Common myeloid progenitor, CD34-positive (primary cell): ENCODE data around the gene A2M.

Experiments used
- CTCF ChIA-PET: fragments of 350-600 bp; sonication (Branson Sonifier 250); formaldehyde crosslinking; loops from one replicate; lab custom pipeline; 2021; ENCODE audit warnings: antibody characterized with exemption; lab: Charles Lee
- POLR2A ChIA-PET: fragments of 350-600 bp; sonication (Branson Sonifier 250); formaldehyde crosslinking; loops from one replicate; lab custom pipeline; 2021; ENCODE audit warnings: antibody characterized with exemption; lab: Charles Lee
- DNase-seq, 3 donors: peaks; one replicate each; pipeline versions ENCODE4 v3.0.0 to v3.0.0-alpha.2; 2013
- H3K27ac ChIP-seq, 2 experiments: 1 replicate in 1 of 2; 2 replicates in 1 of 2; pipeline ENCODE4 v1.7.0; 2013; ENCODE audit warnings: inconsistent platforms in 2 of 2, low read length in 2 of 2, mild to moderate bottlenecking in 2 of 2, low read depth in 1 of 2, moderate library complexity in 1 of 2; ENCODE audit not compliant: severe bottlenecking in 2 of 2, insufficient read depth in 1 of 2, poor library complexity in 1 of 2
- H3K27me3 ChIP-seq, 5 experiments: replicated peaks in 2 of 5; 1 replicate in 3 of 5; 2 replicates in 2 of 5; pipeline versions ENCODE4 v1.6.1 to v1.7.0; 2013; ENCODE audit warnings: low read length in 4 of 5, mild to moderate bottlenecking in 2 of 5, moderate library complexity in 2 of 5, inconsistent platforms in 1 of 5; ENCODE audit not compliant: insufficient read depth in 5 of 5, control insufficient read depth in 4 of 5
- H3K36me3 ChIP-seq, 4 experiments: 1 replicate in 2 of 4; 2 replicates in 2 of 4; pipeline versions ENCODE4 v1.6.1 to v1.7.0; 2013; ENCODE audit warnings: low read length in 3 of 4, control low read depth in 1 of 4, mild to moderate bottlenecking in 1 of 4; ENCODE audit not compliant: control insufficient read depth in 4 of 4, insufficient read depth in 4 of 4
- H3K4me1 ChIP-seq, 4 experiments: 1 replicate in 3 of 4; 2 replicates in 1 of 4; pipeline versions ENCODE4 v1.6.1 to v1.7.1; 2013; ENCODE audit warnings: low read length in 3 of 4, mild to moderate bottlenecking in 3 of 4, control low read depth in 1 of 4, inconsistent platforms in 1 of 4, moderate library complexity in 1 of 4; ENCODE audit not compliant: control insufficient read depth in 4 of 4, insufficient read depth in 4 of 4; ENCODE audit errors: control extremely low read depth in 1 of 4
- H3K4me3 ChIP-seq, 7 experiments: 1 replicate in 4 of 7; 2 replicates in 3 of 7; pipeline versions ENCODE4 v1.5.1 to v1.7.0; 2013; ENCODE audit warnings: mild to moderate bottlenecking in 7 of 7, low read length in 6 of 7, moderate library complexity in 6 of 7, inconsistent platforms in 2 of 7, low read depth in 2 of 7, control low read depth in 1 of 7; ENCODE audit not compliant: insufficient read depth in 4 of 7, control insufficient read depth in 1 of 7; ENCODE audit errors: extremely low read depth in 1 of 7
- H3K9me3 ChIP-seq, 5 experiments: 1 replicate in 4 of 5; 2 replicates in 1 of 5; pipeline versions ENCODE4 v1.6.1 to v1.7.1; 2013; ENCODE audit warnings: low read length in 4 of 5, mild to moderate bottlenecking in 2 of 5, inconsistent platforms in 1 of 5, low read depth in 1 of 5, moderate library complexity in 1 of 5; ENCODE audit not compliant: control insufficient read depth in 4 of 5, insufficient read depth in 2 of 5; ENCODE audit errors: control extremely low read depth in 1 of 5
- WGBS: methylation state at CpG from one replicate; pipeline ENCODE4 v1.1.5; 2013; ENCODE audit not compliant: insufficient coverage; 5-methylcytosine and 5-hydroxymethylcytosine counted together

Gene A2M

DNA sequence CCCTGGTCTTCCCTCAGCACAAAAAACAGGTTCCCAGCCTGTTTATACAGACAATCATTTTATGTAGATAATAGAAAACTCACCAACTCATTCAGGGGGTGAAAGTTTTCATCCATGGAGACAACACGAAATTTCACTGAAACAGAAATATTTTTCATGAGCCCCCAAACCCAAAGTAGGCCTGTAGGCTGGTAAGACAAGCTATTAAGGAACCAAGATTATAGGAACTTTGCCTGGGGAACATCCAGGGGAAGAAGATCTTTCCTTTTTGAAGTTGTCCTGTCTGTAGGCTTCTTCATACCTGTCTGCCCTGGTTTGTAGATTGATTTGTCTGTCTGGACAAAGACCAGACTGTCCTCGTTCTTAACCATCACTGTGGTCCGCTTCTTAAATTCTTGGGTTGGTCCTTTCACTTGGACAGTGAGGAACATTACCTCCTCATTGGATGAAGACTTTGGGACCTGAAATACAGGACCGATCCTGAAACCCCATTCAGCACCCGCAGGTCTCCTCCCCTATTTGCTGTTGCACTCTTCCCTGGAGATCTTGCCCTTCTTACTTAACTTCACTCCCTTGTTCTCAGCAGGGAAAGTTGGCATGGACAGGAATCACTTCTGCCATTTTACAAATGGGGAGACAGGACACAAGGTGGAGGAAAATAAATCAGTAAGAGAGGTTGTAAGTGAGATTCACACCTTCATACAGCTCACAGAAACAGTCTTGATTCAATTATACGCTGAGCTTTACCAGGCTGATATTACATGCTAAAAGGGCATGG is 3.5 kb downstream of the A2M start:
- CTCF ChIA-PET, result no interaction called here
- WGBS, result 97% methylated on average over 5 of the region's 6 CpGs
- Histone ChIP-seq H3K4me1 (peaks cover 9 to 17% (median 10%) of the 10 kb centered on the region in 4 experiments), H3K4me3 (no peak overlapping the region), H3K27ac (no peak overlapping the region), H3K9me3 (no peaks in the 10 kb centered on the region), H3K36me3 (no peaks in the 10 kb centered on the region), H3K27me3 (no peaks in the 10 kb centered on the region)
- POLR2A ChIA-PET, result no interaction called here
- no peak for DNase-seq

DNA sequence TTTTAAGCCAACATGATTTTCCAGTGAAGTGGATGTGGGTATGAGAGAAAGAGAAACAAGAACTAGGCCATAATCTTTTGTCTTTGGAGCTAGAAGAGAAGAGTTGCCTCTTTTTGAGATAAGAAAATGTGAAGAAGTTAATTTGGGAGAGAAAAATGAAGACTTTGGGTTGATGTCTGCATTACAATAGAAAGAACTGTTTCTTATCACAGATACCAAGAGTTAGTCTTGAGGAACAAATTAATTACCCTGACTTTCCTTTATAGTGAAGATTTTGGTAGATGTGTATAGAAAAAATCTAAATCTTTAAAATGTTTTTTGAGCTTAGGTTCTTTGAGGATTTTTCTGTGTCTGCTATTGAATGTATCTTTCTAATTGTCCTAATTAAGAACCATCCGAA is 4.2 kb downstream of the A2M start:
- CTCF ChIA-PET, result no interaction called here

DNA sequence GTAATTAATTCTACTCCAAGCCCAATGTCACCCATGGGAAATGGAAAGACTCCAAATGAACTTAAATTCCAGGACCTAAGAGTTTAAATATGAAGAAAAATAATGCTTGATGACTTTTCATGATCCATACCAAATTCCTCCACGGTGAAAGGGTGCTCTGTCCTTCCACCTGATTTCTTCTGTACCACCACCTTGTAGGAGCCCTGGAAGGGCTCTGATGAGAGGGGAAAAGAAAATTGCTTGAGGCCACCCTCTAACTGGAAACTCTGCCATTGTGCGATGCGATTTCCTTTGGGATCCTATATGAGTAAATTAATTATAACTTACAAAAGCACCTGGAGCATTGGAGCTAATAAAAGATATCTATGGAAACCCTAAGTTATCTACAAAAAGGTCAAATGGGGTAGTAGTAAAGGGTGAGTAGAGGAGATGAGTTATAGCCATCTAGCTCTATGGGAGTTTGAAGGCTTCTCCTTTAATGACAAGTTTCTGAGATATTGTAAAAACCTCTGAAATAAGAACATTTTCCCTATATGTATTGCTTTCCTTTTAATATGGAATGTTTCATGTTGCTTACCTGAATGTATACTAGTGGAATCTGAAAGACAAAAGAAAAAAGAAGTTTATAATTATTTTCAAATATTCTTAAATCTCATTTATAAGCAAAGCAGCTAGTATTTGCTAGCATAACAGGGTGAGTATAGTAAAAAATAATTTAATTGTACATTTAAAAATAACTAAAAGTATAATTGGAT is 5.8 kb downstream of the A2M start:
- Histone ChIP-seq H3K36me3 (no peaks in the 10 kb centered on the region), H3K9me3 (no peaks in the 10 kb centered on the region)
- no CpG with 5 or more reads among the region's 3 CpGs for WGBS

More for the DNA sequence above, 4.2 kb downstream of the A2M start:
- Histone ChIP-seq H3K4me1 (peaks cover 4 to 10% (median 7%) of the 10 kb centered on the region in 4 experiments), H3K4me3 (no peak overlapping the region), H3K27me3 (no peaks in the 10 kb centered on the region), H3K36me3 (no peaks in the 10 kb centered on the region), H3K27ac (no peak overlapping the region), H3K9me3 (no peaks in the 10 kb centered on the region)
- DNase-seq, result no peak
- WGBS, result no CpG with 5 or more reads among the region's 1 CpG
- POLR2A ChIA-PET, result no interaction called here

DNA sequence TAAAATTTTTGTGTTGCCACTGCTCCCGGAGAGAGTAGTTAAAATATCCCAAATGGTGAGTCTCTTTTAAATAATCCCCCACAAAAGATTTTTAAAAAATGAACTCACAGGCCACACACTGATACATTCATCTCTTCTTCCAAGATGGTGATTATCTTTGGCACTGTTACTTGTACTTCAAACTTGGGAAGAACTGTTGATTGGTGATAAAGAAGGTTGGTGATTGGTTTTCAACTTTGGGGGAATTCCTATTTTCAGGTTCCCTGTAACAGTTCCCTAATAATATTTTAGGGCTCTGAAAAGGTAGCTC is 6.6 kb downstream of the A2M start:
- DNase-seq, result no peak
- Histone ChIP-seq H3K27ac (no peak overlapping the region), H3K27me3 (no peaks in the 10 kb centered on the region), H3K4me3 (no peak overlapping the region), H3K36me3 (no peaks in the 10 kb centered on the region), H3K9me3 (no peaks in the 10 kb centered on the region), H3K4me1 (no peaks in the 10 kb centered on the region)
- ChIA-PET POLR2A (no interaction called here), CTCF (no interaction called here)
- WGBS, result 100% methylated on average over 1 of the region's 1 CpG

More for the DNA sequence above, 5.8 kb downstream of the A2M start:
- Histone ChIP-seq H3K4me3 (no peak overlapping the region), H3K27ac (no peak overlapping the region), H3K27me3 (no peaks in the 10 kb centered on the region), H3K4me1 (no peaks in the 10 kb centered on the region)
- POLR2A ChIA-PET, result no interaction called here
- CTCF ChIA-PET, result no interaction called here
- DNase-seq, result no peak

DNA sequence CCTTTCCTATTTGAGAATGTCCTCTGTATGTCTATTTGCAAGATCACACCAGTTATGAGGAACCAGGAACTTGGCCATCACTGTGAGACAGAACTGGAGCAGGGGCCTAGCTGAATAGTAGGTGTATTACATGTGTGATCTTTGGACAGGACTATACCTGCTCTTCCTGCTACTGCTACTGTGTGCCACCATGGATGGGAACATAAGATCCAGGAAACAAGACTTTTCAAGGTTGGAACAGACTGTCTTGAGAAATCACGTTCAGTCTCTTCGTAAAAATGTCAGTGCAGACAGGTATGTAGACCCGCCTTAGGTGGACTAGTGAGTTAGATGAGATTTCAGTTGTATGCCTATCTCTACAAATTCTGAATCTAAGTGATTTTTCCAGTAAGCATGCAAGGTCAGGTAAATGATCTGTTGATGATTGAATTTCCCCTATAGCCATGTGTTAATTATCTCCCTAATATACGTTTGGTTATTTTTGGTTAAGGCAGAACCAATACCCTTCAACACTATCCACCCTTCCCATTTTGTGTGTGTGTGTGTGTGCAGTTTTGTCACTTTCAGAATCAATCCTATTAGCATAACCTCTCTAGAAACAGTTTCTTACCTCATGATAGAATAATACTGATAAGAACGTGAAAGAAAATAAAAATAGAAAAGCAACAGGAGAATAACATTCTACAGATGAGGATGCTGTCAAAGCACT is 7.1 kb downstream of the A2M start:
- H3K36me3 ChIP-seq, result no peaks in the 10 kb centered on the region
- 95% methylated on average over 3 of the region's 5 CpGs for WGBS
- no peaks in the 10 kb centered on the region for H3K4me1 ChIP-seq
- no peaks in the 10 kb centered on the region for H3K9me3 ChIP-seq
- no peak overlapping the region for H3K4me3 ChIP-seq
- DNase-seq, result no peak
- no peaks in the 10 kb centered on the region for H3K27me3 ChIP-seq
- H3K27ac ChIP-seq, result no peak overlapping the region
- POLR2A ChIA-PET, result no interaction called here
- CTCF ChIA-PET, result interaction anchor here (1.3 kb wide), 1 partner anchor 18 kb away, joined by 3 read pairs; no protein-coding TSS in a partner anchor

DNA sequence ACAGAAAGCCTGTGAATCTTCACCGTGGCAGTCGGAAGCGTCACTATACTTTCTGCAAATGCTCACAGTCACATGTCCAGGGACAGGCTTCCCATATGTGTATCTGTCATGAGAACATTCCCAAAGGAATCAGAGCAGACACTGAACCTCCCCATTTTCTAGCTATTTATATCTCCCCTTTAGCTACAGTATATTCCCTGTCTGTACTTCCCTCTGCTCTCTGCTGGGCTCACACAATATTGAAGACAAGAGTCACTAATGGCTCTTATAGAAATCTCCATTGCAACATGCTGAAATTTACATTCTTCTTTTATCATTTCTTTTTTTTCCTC is 8.2 kb downstream of the A2M start:
- CTCF ChIA-PET, result interaction anchor here (1.3 kb wide), 1 partner anchor 17 kb away, joined by 3 read pairs; no protein-coding TSS in a partner anchor
- no peaks in the 10 kb centered on the region for H3K36me3 ChIP-seq
- WGBS, result 100% methylated on average over 3 of the region's 3 CpGs

More for the DNA sequence above, 8.2 kb downstream of the A2M start:
- H3K9me3 ChIP-seq, result no peaks in the 10 kb centered on the region
- no peak overlapping the region for H3K4me3 ChIP-seq
- no peaks in the 10 kb centered on the region for H3K4me1 ChIP-seq
- H3K27ac ChIP-seq, result no peak overlapping the region
- H3K27me3 ChIP-seq, result no peaks in the 10 kb centered on the region
- no peak for DNase-seq
- POLR2A ChIA-PET, result no interaction called here
